CD4-positive, alpha-beta memory T cell (primary cell): ENCODE measurements around the gene PLEKHA8. TPM values are rescaled to one million over a fixed set of nuclear protein-coding genes. Genes with fewer than 3 reads are reported as not detected.

ENCODE experiments used
- CTCF ChIA-PET: fragments of 350-600 bp; sonication (Branson Sonifier 250); formaldehyde crosslinking; loops from one replicate; lab custom pipeline; 2021; ENCODE audit warnings: inconsistent platforms; ENCODE audit not compliant: partially characterized antibody; lab: Charles Lee
- POLR2A ChIA-PET: fragments of 350-600 bp; sonication (Branson Sonifier 250); formaldehyde crosslinking; loops from one replicate; lab custom pipeline; 2021; ENCODE audit not compliant: partially characterized antibody; lab: Charles Lee
- DNase-seq, 5 donors: peaks; one replicate each; pipeline versions ENCODE4 v3.0.0 to v3.0.0-alpha.2; 2020 to 2022; ENCODE audit warnings: mixed read lengths in 1 of 5
- H3K27ac ChIP-seq: one replicate; pipeline ENCODE4 v1.7.0; 2013; ENCODE audit warnings: low read depth, low read length
- H3K27me3 ChIP-seq: 2 replicates; pipeline ENCODE4 v1.7.0; 2013; ENCODE audit warnings: mild to moderate bottlenecking, low read length, moderate library complexity; ENCODE audit not compliant: insufficient read depth
- H3K36me3 ChIP-seq: 2 replicates; pipeline ENCODE4 v1.7.0; 2013; ENCODE audit warnings: mild to moderate bottlenecking, low read length, moderate library complexity; ENCODE audit not compliant: insufficient read depth
- H3K4me1 ChIP-seq: 2 replicates; pipeline ENCODE4 v1.7.0; 2013; ENCODE audit warnings: mild to moderate bottlenecking, low read length, moderate library complexity; ENCODE audit not compliant: insufficient read depth
- H3K4me3 ChIP-seq, 2 donors: one replicate each; pipeline ENCODE4 v1.7.0; 2013; ENCODE audit warnings: low read length in 2 of 2, mild to moderate bottlenecking in 1 of 2
- H3K9me3 ChIP-seq, 2 donors: one replicate each; pipeline ENCODE4 v1.7.0; 2013; ENCODE audit warnings: low read length in 2 of 2, control low read depth in 1 of 2; ENCODE audit not compliant: control insufficient read depth in 1 of 2
- H3K27ac Mint-ChIP-seq, 7 donors: one replicate each; pipeline ENCODE4 v1.8.0; 2020 to 2021; ENCODE audit warnings: mixed read lengths in 7 of 7, mild to moderate bottlenecking in 6 of 7, inconsistent platforms in 3 of 7, moderate library complexity in 3 of 7
- H3K27me3 Mint-ChIP-seq, 2 donors: one replicate each; pipeline ENCODE4 v1.8.0; 2020 to 2021; ENCODE audit warnings: mixed read lengths in 2 of 2
- H3K36me3 Mint-ChIP-seq, 2 donors: one replicate each; pipeline ENCODE4 v1.8.0; 2020 to 2021; ENCODE audit warnings: mixed read lengths in 2 of 2, inconsistent platforms in 1 of 2, mild to moderate bottlenecking in 1 of 2
- H3K4me1 Mint-ChIP-seq, 4 donors: one replicate each; pipeline ENCODE4 v1.8.0; 2020 to 2021; ENCODE audit warnings: mixed read lengths in 4 of 4, mild to moderate bottlenecking in 1 of 4
- H3K4me3 Mint-ChIP-seq, 8 donors: one replicate each; pipeline ENCODE4 v1.8.0; 2020 to 2021; ENCODE audit warnings: mixed read lengths in 8 of 8, mild to moderate bottlenecking in 7 of 8, moderate library complexity in 6 of 8, inconsistent platforms in 3 of 8
- H3K9me3 Mint-ChIP-seq, 8 donors: one replicate each; pipeline ENCODE4 v1.8.0; 2020 to 2021; ENCODE audit warnings: mixed read lengths in 8 of 8, mild to moderate bottlenecking in 5 of 8, inconsistent platforms in 3 of 8, moderate library complexity in 1 of 8
- intact Hi-C: fragments of 100-400 bp; cut with micrococcal nuclease; formaldehyde crosslinking; loops from one replicate; pipeline ENCODE4 v1.15.1; 2023
- polyA plus RNA-seq, 2 donors: library from polyadenylated mRNA; unstranded; fragments of 300-500 nt; fragmentation: Illumina TruSeq; gene quantifications; one replicate each; pipeline ENCODE4 v1.2.3, GENCODE V29; 2021
- total RNA-seq, 2 experiments: library from RNA; stranded (reverse); gene quantifications; one replicate each; pipeline ENCODE4 v1.2.3, GENCODE V29; 2021

The PLEKHA8 gene
- total and polyA plus RNA-seq, 4 experiments from 2014 or later: 2.4 to 13.2 (median 8.0) TPM

DNA sequence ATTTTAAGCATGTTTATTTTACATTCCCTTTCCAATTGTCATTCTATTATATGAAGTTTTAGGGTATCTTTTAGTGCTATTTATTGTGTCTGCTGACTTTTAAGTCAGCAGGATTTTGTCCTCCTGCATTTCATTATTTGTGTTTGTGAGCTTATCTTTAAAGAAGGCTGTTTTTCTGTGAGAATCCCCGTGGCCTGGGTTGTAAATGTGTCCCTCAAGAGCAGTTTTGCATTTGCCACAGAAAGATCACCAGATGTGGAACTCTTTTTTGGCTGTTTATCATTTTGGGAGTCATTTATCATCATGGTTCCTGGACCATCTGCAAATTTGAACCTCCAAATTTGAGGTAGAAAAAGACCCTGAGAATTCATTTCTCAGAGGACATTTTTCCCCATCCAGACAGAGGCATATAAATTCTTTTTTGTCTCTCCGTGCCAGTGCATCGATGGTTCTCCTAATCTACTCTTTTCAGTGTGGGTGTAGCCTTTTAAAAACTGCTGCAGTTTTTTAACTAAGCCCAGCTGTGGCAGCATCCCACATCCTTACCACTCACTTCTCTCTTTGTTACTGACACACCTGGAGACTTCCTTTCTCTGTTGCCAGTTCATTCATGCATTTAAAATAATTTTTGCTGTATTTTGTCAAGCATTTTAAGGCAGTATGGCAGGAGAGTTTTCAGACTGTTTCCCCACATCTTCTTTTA lies 86.5 kb downstream of the PLEKHA8 start:
- Mint-ChIP-seq H3K27ac (no peak overlapping the region), H3K27me3 (no peaks in the 10 kb centered on the region), H3K36me3 (peaks cover 6 to 15% of the 10 kb centered on the region in 2 donors), H3K4me1 (peaks cover 3 to 7% (median 5%) of the 10 kb centered on the region in 4 donors), H3K9me3 (peaks cover 2 to 24% (median 13%) of the 10 kb centered on the region in 8 donors), H3K4me3 (no peak overlapping the region)
- H3K27me3 ChIP-seq: no peaks in the 10 kb centered on the region
- no peak overlapping the region for H3K4me3 ChIP-seq
- H3K27ac ChIP-seq: no peak overlapping the region
- intact Hi-C loops: no loop called here
- no peaks in the 10 kb centered on the region for H3K36me3 ChIP-seq
- ChIA-PET CTCF (no interaction called here), POLR2A (interaction anchor here (0.6 kb wide), 1 partner anchor 682 kb away, joined by 3 read pairs; no protein-coding TSS in a partner anchor)
- H3K4me1 ChIP-seq: no peaks in the 10 kb centered on the region
- no peak for DNase-seq
- peaks cover 0 to 3% of the 10 kb centered on the region in 2 donors for H3K9me3 ChIP-seq

DNA sequence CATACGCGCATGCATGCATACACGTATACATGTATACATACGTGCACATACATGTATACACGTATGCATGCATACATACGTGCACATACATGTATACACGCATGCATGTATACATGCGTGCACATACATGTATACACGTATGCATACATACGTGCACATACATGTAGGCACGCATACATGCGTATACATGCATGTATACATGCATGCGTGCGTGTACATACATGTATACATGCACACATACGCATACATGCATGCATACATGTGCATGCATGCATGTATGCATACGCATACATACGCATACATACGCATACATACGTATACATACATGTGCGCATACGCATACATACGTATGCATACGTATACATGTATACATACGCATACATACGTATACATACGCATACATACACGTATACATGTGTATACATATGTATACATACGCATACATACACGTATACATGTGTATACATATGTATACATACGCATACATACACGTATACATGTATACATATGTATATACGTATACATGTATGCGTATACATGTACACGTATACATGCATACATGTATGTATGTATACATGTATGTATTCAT lies 87.6 kb downstream of the PLEKHA8 start:
- Mint-ChIP-seq H3K4me3 (no peak overlapping the region), H3K4me1 (peaks cover 3 to 7% (median 5%) of the 10 kb centered on the region in 4 donors), H3K36me3 (peaks cover 5 to 17% of the 10 kb centered on the region in 2 donors), H3K9me3 (peaks cover 2 to 19% (median 13%) of the 10 kb centered on the region in 8 donors), H3K27me3 (no peaks in the 10 kb centered on the region), H3K27ac (no peak overlapping the region)
- intact Hi-C loops: no loop called here
- H3K36me3 ChIP-seq: no peaks in the 10 kb centered on the region
- no peaks in the 10 kb centered on the region for H3K27me3 ChIP-seq
- H3K27ac ChIP-seq: no peak overlapping the region
- H3K4me1 ChIP-seq: no peaks in the 10 kb centered on the region
- H3K9me3 ChIP-seq: peaks cover 0 to 3% of the 10 kb centered on the region in 2 donors
- no peak overlapping the region for H3K4me3 ChIP-seq
- no peak for DNase-seq
- ChIA-PET POLR2A (no interaction called here), CTCF (no interaction called here)

DNA sequence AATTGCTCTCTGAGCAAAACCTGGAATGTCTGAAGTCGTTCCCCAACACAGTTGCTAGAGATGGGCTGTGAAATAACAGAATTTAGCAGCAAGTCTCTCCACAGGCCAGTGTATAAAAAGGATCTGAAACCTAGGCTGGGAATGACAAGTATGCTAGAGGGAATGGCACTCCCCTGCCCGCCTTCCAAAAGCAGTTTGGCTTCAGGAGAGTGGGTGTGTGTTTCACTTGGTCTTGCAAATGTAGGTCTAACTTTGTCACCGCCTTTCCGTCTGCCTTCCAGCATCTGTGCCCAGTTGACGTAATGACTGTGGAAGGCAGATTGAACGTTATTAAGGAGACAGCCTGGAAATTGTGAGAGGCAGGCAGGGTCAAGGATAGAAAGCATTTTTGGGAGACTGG lies 88.6 kb downstream of the PLEKHA8 start:
- POLR2A ChIA-PET: no interaction called here

DNA sequence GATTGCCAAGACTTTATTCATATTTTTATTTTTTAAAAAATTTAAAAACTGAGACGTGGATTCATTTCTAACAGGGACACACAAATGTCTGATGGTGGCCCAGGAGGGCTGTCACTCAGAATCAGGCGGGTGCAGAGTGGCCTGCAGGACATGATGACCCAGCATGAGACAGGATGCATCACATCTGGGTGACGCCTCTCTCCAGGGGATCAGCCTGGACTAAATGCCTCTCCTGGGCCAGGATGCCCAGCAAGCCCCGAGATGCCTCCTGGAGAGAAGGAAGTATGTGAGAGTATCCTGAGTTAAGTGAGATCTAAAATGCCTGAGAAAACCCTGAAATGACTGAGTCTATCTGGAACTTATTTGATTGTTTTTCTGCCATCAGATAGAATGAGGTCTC lies 89.7 kb downstream of the PLEKHA8 start:
- no peaks in the 10 kb centered on the region for H3K36me3 ChIP-seq
- Mint-ChIP-seq H3K27me3 (no peaks in the 10 kb centered on the region), H3K27ac (no peak overlapping the region), H3K9me3 (peaks cover under 1 to 11% (median 8%) of the 10 kb centered on the region in 8 donors), H3K4me1 (peaks cover 3 to 7% (median 5%) of the 10 kb centered on the region in 4 donors), H3K4me3 (no peak overlapping the region), H3K36me3 (peaks cover 5 to 11% of the 10 kb centered on the region in 2 donors)
- no peak overlapping the region for H3K4me3 ChIP-seq
- no peaks in the 10 kb centered on the region for H3K27me3 ChIP-seq
- intact Hi-C loops: no loop called here
- peaks cover 0 to 2% of the 10 kb centered on the region in 2 donors for H3K9me3 ChIP-seq
- H3K4me1 ChIP-seq: no peaks in the 10 kb centered on the region
- ChIA-PET CTCF (no interaction called here), POLR2A (no interaction called here)
- no peak overlapping the region for H3K27ac ChIP-seq
- DNase-seq: no peak

More for the DNA sequence above, 88.6 kb downstream of the PLEKHA8 start:
- no peak overlapping the region for H3K27ac Mint-ChIP-seq
- H3K4me3 ChIP-seq: no peak overlapping the region
- no peaks in the 10 kb centered on the region for H3K27me3 ChIP-seq
- intact Hi-C loops: no loop called here
- H3K36me3 Mint-ChIP-seq: peaks cover 5 to 19% of the 10 kb centered on the region in 2 donors
- peaks cover 3 to 7% (median 5%) of the 10 kb centered on the region in 4 donors for H3K4me1 Mint-ChIP-seq
- CTCF ChIA-PET: no interaction called here
- H3K36me3 ChIP-seq: no peaks in the 10 kb centered on the region
- H3K27ac ChIP-seq: no peak overlapping the region
- no peaks in the 10 kb centered on the region for H3K4me1 ChIP-seq
- peaks cover 0 to 3% of the 10 kb centered on the region in 2 donors for H3K9me3 ChIP-seq
- H3K27me3 Mint-ChIP-seq: no peaks in the 10 kb centered on the region
- H3K4me3 Mint-ChIP-seq: no peak overlapping the region
- no peak for DNase-seq
- peaks cover 2 to 16% (median 13%) of the 10 kb centered on the region in 8 donors for H3K9me3 Mint-ChIP-seq

DNA sequence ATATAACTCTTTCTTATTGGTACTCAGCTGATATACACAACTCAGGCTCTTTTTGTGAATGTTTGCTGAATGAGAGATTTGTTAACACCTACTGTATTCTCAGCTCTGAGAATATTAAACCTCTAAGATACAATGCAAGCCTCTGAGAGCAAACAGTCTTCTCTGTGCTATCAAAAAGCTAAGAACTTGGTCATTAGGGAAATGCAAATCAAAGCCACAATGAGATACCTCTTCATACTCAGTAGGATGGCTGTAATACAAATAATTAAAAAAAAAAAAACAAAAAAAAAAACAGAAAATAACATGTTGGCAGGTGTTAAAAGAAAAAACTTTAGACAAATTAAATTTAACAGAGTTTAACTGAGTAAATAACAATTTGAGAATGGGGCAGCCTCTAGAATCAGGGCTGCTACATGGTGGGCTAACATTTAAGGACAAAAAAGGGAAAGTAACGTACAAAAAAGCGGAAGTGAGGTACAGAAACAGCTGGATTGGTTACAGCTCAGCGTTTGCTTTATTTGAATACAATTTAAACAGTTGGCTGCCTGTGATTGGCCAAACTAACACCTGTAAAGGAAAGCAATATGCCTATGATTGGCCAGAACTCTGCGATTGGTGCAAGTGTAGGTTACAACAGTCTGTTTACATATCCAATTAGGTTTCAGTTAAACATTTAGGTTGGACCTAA lies 91.8 kb downstream of the PLEKHA8 start:
- H3K27ac ChIP-seq: no peak overlapping the region
- CTCF ChIA-PET: no interaction called here
- POLR2A ChIA-PET: no interaction called here
- H3K36me3 ChIP-seq: no peaks in the 10 kb centered on the region
- no peaks in the 10 kb centered on the region for H3K4me1 ChIP-seq
- peak overlapping the region in 1 of 7 donors; percentile 3 for H3K27ac Mint-ChIP-seq
- H3K27me3 Mint-ChIP-seq: no peaks in the 10 kb centered on the region
- intact Hi-C loops: no loop called here
- no peak overlapping the region for H3K4me3 ChIP-seq
- H3K4me1 Mint-ChIP-seq: peaks cover 0 to under 1% (median under 1%) of the 10 kb centered on the region in 4 donors
- H3K36me3 Mint-ChIP-seq: peaks cover 0 to 4% of the 10 kb centered on the region in 2 donors
- H3K4me3 Mint-ChIP-seq: no peak overlapping the region
- H3K9me3 Mint-ChIP-seq: no peaks in the 10 kb centered on the region
- H3K9me3 ChIP-seq: no peaks in the 10 kb centered on the region
- no peaks in the 10 kb centered on the region for H3K27me3 ChIP-seq
- no peak for DNase-seq

DNA sequence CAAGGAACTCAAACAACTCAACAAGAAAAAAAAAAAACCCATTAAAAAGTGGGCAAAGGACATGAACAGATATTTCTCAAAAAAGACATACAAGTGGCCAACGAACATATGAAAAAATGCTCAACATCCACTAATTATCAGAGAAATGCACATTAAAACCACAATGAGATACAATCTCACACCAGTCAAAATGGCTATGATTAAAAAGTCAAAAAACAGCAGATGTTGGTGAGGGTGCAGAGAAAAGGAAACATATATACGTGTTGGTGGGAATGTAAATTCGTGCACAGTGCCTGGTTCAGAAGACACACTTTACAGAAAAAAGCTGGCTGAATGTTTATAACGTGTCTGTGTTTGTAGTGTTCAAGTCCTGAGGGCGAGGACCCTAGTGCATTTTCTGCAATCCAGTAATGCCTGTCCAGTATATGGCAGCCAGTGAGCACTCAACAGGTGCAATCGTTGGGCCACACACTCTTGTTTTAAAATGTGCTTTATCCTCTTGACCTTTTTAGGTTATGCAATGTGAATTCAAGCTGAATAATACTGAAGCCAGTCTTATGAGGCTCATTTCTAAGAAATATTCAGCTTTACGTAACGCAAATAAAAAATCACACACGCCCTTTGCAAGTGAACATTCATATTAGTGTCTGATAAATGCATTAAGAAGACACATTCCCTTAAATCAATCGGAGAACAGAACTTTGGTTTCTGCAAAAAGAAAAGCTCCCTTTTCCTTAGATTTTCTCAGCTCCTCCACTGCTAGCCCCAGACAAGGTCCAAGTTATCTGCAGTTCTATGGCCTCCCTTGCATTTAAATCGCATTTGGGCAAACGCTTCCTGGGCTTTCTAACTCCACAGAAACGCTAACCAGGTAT lies 105.8 kb downstream of the PLEKHA8 start:
- POLR2A ChIA-PET: interaction anchor here (0.9 to 2.8 kb wide), 8 partner anchors 12 to 460 kb away, joined by 3 to 19 read pairs (median 7); partner anchors contain the start of genes FKBP14, NOD1, PLEKHA8 and ZNRF2
- no peaks in the 10 kb centered on the region for H3K27me3 Mint-ChIP-seq
- DNase-seq: no peak
- no peaks in the 10 kb centered on the region for H3K9me3 Mint-ChIP-seq
- H3K27ac ChIP-seq: no peak overlapping the region
- CTCF ChIA-PET: interaction anchor here (0.9 to 1.6 kb wide), 4 partner anchors 10 to 219 kb away, joined by 4 to 5 read pairs (median 4); no protein-coding TSS in a partner anchor
- no peaks in the 10 kb centered on the region for H3K9me3 ChIP-seq
- H3K4me3 ChIP-seq: peak overlapping the region; percentile 25 to 51
- peaks cover 5 to 22% (median 12%) of the 10 kb centered on the region in 4 donors for H3K4me1 Mint-ChIP-seq
- H3K4me3 Mint-ChIP-seq: peak overlapping the region; percentile 80 to 90 (median 84)
- H3K27ac Mint-ChIP-seq: peak overlapping the region; percentile 62 to 95 (median 84)
- intact Hi-C loops: loop anchor here (1.0 to 10.0 kb wide), 3 partner anchors 108 to 461 kb away; partner anchors contain the start of genes FKBP14, GARS1 and NOD1
- H3K36me3 ChIP-seq: no peaks in the 10 kb centered on the region
- H3K27me3 ChIP-seq: no peaks in the 10 kb centered on the region
- peaks cover 14% of the 10 kb centered on the region for H3K4me1 ChIP-seq
- H3K36me3 Mint-ChIP-seq: peaks cover 4 to 5% of the 10 kb centered on the region in 2 donors
